ENCODE measurements around the gene CITED1.

Gene CITED1

DNA sequence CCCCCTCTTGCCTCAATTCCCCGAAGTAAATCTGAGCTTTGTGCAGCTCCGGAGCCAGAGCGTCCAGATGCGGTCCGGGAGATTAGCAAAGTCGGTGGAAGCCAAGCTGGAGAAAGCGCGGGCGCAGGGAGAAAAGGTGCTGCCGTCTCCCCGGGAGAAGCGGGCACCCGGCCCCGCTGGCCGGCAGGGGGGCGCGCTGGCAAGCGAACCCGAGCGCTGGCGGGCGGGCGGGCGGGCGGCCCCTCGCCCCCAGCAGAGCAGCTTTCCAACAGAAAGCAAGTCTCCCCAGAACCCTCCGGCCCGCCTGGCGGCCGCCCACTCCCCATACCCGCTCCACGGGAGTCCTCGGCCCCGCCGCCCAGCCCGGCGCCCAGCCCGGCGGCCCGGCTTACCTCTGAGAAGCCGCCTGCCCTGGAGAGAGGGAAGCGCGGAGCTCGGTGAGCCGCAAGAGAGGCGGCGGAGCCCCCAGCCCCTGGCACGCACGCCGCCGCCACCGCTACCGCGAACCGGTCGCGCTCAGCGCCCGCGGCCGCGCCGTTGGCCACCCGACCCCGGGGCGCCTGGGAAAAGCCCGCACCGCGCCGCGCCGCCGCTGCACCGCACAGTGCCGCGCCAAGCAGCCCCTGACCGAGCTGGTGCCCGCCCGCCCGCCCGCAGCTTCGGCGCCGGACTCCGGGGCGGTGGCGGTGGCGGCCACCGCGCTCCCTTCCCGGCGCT lies 529 bp upstream of the CITED1 start:
- Histone ChIP-seq H3K4me2 (ENCODE audit: low read length) (peak overlapping the region; percentile 43; the same call in 1 of the 2 replicates), H3K27me3 (ENCODE audit: control insufficient read depth, low read length) (peaks cover 62% of the 10 kb centered on the region)

DNA sequence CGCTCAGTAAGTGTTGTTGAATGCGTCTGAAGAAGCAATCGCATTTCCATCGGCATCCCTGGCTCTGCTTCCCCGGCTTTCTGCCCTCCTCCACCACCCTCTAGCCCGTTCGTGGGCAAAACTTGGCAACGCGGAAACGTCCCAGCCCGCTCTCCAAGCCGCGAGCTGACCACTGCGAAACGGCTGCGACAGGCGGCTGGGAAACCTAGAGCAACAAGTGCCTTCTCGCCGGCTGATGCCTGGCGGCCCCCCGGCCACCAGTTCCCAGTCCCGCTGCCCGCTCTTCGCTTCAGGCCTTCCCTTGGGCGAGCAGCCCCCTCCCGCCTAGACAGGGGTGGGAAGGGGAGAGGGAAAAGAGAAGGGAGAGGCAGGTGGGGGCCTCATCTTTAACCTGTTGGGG lies 837 bp downstream of the CITED1 start:
- no peak overlapping the region for H3K4me3 ChIP-seq (ENCODE audit: low read length)
- peaks cover 61% of the 10 kb centered on the region for H3K27me3 ChIP-seq (ENCODE audit: control insufficient read depth, low read length)
- H3K36me3 ChIP-seq (ENCODE audit: control insufficient read depth, low read length) = no peaks in the 10 kb centered on the region
- no peak overlapping the region for H3K27ac ChIP-seq (ENCODE audit: low read depth, low read length)
- H3K4me2 ChIP-seq (ENCODE audit: low read length) = no peak overlapping the region
- H4K20me1 ChIP-seq (ENCODE audit: control insufficient read depth, insufficient read depth, low read depth, low read length) = no peaks in the 10 kb centered on the region
- H3K9me3 ChIP-seq (ENCODE audit: control insufficient read depth, insufficient read depth, low read length) = no peaks in the 10 kb centered on the region
- no peaks in the 10 kb centered on the region for H3K4me1 ChIP-seq (ENCODE audit: control insufficient read depth, low read length)
- TF ChIP-seq EZH2phosphoT487 (IDR thresholded peaks at IDR 0.05; ENCODE audit: borderline replicate concordance, low read length) = no peak
- TF ChIP-seq, protein P1, sequence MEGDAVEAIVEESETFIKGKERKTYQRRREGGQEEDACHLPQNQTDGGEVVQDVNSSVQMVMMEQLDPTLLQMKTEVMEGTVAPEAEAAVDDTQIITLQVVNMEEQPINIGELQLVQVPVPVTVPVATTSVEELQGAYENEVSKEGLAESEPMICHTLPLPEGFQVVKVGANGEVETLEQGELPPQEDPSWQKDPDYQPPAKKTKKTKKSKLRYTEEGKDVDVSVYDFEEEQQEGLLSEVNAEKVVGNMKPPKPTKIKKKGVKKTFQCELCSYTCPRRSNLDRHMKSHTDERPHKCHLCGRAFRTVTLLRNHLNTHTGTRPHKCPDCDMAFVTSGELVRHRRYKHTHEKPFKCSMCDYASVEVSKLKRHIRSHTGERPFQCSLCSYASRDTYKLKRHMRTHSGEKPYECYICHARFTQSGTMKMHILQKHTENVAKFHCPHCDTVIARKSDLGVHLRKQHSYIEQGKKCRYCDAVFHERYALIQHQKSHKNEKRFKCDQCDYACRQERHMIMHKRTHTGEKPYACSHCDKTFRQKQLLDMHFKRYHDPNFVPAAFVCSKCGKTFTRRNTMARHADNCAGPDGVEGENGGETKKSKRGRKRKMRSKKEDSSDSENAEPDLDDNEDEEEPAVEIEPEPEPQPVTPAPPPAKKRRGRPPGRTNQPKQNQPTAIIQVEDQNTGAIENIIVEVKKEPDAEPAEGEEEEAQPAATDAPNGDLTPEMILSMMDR (IDR thresholded peaks at IDR 0.05; ENCODE audit: low read depth, low read length, poor library complexity, severe bottlenecking) = no peak
- no peaks in the 10 kb centered on the region for H3K79me2 ChIP-seq (ENCODE audit: control insufficient read depth, low read length)
- no peaks in the 10 kb centered on the region for H3K9me2 ChIP-seq (replicated peaks; ENCODE audit: control insufficient read depth, low read length)
- H3F3A ChIP-seq (ENCODE audit: control insufficient read depth, insufficient read depth) = no peaks in the 10 kb centered on the region

More for the DNA sequence above, 529 bp upstream of the CITED1 start:
- TF ChIP-seq, protein P1 (IDR thresholded peaks at IDR 0.05; ENCODE audit: low read depth, low read length, poor library complexity, severe bottlenecking) = no peak
- no peak; the same call in 1 of the 2 replicates for TF ChIP-seq EZH2phosphoT487 (IDR thresholded peaks at IDR 0.05; ENCODE audit: borderline replicate concordance, low read length)
- H3K4me1 ChIP-seq (ENCODE audit: control insufficient read depth, low read length) = no peaks in the 10 kb centered on the region
- no peak overlapping the region for H3K27ac ChIP-seq (ENCODE audit: low read depth, low read length)
- H3K79me2 ChIP-seq (ENCODE audit: control insufficient read depth, low read length) = no peaks in the 10 kb centered on the region
- no peaks in the 10 kb centered on the region for H3K36me3 ChIP-seq (ENCODE audit: control insufficient read depth, low read length)
- H3F3A ChIP-seq (ENCODE audit: control insufficient read depth, insufficient read depth) = no peaks in the 10 kb centered on the region
- H4K20me1 ChIP-seq (ENCODE audit: control insufficient read depth, insufficient read depth, low read depth, low read length) = no peaks in the 10 kb centered on the region
- no peaks in the 10 kb centered on the region for H3K9me2 ChIP-seq (replicated peaks; ENCODE audit: control insufficient read depth, low read length)
- no peaks in the 10 kb centered on the region for H3K9me3 ChIP-seq (ENCODE audit: control insufficient read depth, insufficient read depth, low read length)
- H3K4me3 ChIP-seq (ENCODE audit: low read length) = no peak overlapping the region

DNA sequence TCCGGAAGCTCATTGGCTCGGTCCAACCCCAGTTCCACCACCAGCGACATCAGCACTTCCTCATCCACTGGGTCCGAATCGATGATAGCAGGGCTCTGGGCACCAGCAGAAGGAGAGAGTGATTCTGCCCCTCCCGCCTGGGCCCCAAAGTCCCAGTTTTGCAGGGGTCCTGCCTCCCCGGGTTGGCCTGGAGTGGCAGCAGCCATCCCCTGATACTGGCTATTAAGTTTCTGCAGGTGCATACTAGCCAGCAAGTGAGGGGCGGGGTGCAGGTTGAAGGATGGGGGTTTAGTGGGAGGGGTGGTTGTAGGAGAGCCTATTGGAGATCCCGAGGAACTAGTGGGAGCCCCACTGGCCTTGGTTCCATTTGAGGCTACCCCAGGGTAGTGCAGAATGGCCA lies 3.9 kb downstream of the CITED1 start:
- Histone ChIP-seq H3K27ac (ENCODE audit: low read depth, low read length) (no peak overlapping the region), H3K79me2 (ENCODE audit: control insufficient read depth, low read length) (no peaks in the 10 kb centered on the region), H3K4me1 (ENCODE audit: control insufficient read depth, low read length) (no peaks in the 10 kb centered on the region), H3K4me3 (ENCODE audit: low read length) (no peak overlapping the region), H3K27me3 (ENCODE audit: control insufficient read depth, low read length) (peaks cover 30% of the 10 kb centered on the region), H3F3A (ENCODE audit: control insufficient read depth, insufficient read depth) (no peaks in the 10 kb centered on the region), H3K36me3 (ENCODE audit: control insufficient read depth, low read length) (no peaks in the 10 kb centered on the region), H4K20me1 (ENCODE audit: control insufficient read depth, insufficient read depth, low read depth, low read length) (no peaks in the 10 kb centered on the region), H3K4me2 (ENCODE audit: low read length) (no peak overlapping the region), H3K9me3 (ENCODE audit: control insufficient read depth, insufficient read depth, low read length) (no peaks in the 10 kb centered on the region), H3K9me2 (replicated peaks; ENCODE audit: control insufficient read depth, low read length) (no peaks in the 10 kb centered on the region)
- TF ChIP-seq, protein P1 (IDR thresholded peaks at IDR 0.05; ENCODE audit: low read depth, low read length, poor library complexity, severe bottlenecking) = no peak
- TF ChIP-seq EZH2phosphoT487 (IDR thresholded peaks at IDR 0.05; ENCODE audit: borderline replicate concordance, low read length) = no peak

Data from DOHH2 (cell line).